ENCODE data around the gene RPP25L. TPM values are rescaled to one million over a fixed set of nuclear protein-coding genes. Genes with fewer than 3 reads are reported as not detected.

RPP25L gene, protein sequence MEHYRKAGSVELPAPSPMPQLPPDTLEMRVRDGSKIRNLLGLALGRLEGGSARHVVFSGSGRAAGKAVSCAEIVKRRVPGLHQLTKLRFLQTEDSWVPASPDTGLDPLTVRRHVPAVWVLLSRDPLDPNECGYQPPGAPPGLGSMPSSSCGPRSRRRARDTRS
- total RNA-seq, result 14.7 and 14.8 TPM in 2 replicates

DNA sequence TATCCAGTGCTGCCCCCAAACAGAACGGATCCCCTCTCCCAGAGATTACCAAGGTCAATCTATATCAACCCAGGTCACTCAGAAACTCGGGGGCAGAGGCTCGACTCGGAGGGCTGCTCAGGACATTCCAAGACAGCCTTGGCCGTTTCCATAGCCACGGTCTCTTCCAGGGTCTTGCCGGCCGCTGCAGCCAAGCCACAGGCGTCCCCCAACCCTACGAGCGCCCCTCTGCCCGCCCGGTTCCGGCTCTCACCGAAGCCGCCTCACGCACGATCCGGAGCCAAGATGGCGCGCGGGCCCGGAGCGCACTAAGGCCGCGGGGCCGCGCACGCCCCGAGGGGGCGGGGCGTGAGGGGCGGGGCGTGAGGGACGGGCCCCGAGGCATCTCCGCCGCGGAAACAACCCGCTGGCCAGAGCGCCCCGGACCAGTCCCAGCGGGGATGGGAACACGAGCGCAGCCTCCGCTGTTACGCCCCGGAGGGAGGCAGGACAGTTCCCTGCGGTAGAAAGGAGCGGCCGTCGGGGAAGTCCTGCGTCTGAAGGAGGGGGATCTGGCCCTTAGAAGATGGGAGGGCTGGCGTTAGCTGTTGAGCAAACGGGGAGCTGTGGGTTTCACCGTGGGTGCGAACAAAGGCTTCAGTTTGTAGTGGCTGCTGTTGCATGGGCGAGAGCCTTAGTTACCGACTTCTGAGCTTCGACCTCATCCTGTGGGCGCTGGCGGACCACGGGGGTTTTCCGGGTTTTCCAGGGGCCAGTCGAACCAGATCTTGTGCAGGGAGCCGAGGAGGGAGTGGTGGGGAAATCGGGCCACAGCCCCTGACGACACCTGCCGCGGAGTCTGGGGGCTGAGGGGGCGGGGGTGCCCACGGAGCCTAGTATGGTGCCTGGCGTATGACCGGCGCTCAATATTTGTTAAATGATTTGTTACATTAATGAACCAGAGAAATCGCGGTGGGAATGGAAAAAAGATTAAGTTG, at the start of gene RPP25L:
RPP25L (minus strand) TSS at position 287 of the 977 bp plus-strand sequence. CDS start 801 bp downstream, outside the sequence.
- peak; percentile 84 for DNase-seq (ENCODE audit: low read depth)
- TF ChIP-seq, protein P1, sequence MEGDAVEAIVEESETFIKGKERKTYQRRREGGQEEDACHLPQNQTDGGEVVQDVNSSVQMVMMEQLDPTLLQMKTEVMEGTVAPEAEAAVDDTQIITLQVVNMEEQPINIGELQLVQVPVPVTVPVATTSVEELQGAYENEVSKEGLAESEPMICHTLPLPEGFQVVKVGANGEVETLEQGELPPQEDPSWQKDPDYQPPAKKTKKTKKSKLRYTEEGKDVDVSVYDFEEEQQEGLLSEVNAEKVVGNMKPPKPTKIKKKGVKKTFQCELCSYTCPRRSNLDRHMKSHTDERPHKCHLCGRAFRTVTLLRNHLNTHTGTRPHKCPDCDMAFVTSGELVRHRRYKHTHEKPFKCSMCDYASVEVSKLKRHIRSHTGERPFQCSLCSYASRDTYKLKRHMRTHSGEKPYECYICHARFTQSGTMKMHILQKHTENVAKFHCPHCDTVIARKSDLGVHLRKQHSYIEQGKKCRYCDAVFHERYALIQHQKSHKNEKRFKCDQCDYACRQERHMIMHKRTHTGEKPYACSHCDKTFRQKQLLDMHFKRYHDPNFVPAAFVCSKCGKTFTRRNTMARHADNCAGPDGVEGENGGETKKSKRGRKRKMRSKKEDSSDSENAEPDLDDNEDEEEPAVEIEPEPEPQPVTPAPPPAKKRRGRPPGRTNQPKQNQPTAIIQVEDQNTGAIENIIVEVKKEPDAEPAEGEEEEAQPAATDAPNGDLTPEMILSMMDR (IDR thresholded peaks at IDR 0.05; ENCODE audit: insufficient read depth, low read depth, low read length), result no peak
- H3K4me3 ChIP-seq (ENCODE audit: low read depth, low read length), result peak within 1 kb of the TSS; percentile 82

DNA sequence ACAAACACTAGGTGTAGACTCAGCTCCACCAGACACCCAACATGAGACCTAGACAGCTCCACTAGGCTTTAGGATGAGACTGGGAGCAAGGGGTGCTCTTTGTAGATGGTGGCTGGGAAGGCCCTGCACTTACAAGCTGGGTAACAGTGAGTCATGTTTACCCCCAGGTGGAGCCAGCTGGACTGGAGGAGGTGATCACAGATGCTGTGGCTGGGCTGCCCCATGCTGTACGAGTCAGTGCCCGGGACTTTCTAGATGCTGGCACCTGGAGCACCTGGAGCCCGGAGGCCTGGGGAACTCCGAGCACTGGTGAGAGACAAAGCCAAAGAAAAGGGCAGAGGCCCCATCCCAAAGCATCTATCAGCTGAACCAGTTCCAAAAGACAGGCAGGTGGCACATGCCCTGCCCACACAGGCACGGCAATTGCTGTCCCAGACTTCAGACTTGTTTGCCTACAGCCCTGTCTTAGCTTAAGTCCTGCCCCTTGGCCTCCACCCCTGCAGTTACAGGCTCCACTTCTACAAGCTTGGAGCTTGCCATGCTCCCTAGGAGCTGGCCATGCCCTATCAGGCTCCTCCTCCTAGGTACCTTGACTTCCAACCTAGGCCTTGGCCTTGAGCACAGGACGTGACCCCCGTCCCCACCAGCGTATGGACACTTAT, 47.8 kb upstream of the RPP25L start:
- no peak for DNase-seq (ENCODE audit: low read depth)
- TF ChIP-seq, protein P1 (IDR thresholded peaks at IDR 0.05; ENCODE audit: insufficient read depth, low read depth, low read length), result no peak

DNA sequence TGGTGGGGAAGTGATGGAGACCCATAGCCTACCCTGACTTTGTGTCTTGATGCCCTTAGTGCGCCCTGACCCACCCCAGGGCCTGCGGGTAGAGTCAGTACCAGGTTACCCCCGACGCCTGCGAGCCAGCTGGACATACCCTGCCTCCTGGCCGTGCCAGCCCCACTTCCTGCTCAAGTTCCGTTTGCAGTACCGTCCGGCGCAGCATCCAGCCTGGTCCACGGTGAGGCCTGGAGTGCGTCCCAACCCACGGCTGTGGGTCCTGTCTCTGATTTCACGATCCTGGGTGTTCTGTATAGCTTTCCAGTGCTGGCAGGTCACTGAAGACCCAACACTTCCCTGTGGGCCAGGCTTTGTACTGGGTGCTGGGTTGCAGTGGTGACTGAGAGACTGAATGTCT, 46.6 kb upstream of the RPP25L start:
- no peak overlapping the region for H3K4me3 ChIP-seq (ENCODE audit: low read depth, low read length)
- TF ChIP-seq, protein P1 (IDR thresholded peaks at IDR 0.05; ENCODE audit: insufficient read depth, low read depth, low read length), result no peak
- DNase-seq (ENCODE audit: low read depth), result no peak

More for the DNA sequence above, 47.8 kb upstream of the RPP25L start:
- H3K4me3 ChIP-seq (ENCODE audit: low read depth, low read length), result no peak overlapping the region

DNA sequence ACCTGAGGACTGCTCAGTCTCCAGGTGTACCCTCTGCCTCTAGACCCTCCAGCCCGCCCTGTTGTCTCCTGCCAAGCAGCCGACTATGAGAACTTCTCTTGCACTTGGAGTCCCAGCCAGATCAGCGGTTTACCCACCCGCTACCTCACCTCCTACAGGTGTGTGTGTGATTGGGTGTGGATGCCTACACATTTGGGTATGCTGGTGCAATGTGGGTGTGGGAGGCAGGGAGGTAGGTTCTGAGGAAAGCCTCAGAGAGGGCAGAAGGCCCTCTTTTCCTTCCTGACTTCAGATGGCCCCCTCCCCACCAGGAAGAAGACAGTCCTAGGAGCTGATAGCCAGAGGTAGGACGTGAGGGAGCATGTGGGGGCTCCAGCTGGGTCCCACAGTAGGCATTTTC, 45.1 kb upstream of the RPP25L start:
- DNase-seq (ENCODE audit: low read depth), result no peak
- H3K4me3 ChIP-seq (ENCODE audit: low read depth, low read length), result no peak overlapping the region
- TF ChIP-seq, protein P1 (IDR thresholded peaks at IDR 0.05; ENCODE audit: insufficient read depth, low read depth, low read length), result no peak

DNA sequence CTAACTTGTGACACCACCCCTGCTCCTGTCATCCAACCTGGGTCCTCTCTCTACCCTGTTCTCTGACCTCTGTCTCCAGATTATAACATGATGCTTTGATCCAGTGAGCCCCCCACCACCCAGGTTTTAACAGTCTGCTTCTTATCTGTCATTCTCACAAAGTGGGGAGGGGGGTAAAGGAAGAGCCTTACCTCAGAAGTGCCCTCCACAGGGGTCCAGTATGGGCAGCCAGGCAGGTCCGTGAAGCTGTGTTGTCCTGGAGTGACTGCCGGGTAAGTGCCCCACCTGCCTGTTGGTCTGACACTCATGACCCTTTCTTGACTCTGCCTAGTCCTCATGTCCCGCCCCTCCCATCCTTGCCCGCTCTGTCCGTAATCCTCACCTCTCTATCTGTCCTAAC, 43.5 kb upstream of the RPP25L start:
- DNase-seq (ENCODE audit: low read depth), result no peak
- no peak overlapping the region for H3K4me3 ChIP-seq (ENCODE audit: low read depth, low read length)
- TF ChIP-seq, protein P1 (IDR thresholded peaks at IDR 0.05; ENCODE audit: insufficient read depth, low read depth, low read length), result no peak

DNA sequence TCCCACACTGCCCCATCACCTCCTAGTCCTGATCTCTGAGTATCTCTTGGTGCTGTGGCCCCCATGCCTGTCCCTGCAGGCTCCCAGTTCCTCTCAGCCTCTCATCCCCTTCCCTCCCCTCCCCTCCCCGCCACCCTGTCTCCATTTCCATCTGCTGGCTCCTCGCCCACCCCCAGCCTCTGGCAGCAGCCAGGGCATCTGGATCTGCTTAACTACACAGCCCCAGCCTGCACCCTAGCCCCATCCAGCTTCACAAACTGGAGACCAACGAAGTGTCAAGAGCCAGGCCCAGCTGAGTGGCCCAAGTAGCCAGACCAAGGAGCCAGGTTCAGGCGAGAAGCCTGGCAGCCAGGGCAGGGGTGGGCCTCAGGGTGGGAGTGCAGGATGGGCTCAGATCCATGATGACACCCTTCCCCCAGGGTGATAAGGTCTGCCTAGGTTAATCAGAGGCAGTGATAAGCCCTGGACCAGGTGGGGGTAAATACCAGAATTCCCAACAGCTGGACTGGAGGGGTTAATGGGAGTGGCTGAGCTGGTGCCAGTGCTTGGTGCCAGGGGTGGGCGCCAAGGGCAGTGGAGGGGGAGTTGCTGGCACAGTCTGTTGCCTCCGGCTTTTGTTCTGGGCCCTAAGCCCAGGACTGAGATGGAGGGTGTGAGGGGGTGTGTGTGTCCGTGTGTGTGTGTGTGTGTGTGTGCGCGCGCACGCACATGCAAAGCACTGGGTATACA, 42.6 kb upstream of the RPP25L start:
- peak; percentile 43 for DNase-seq (ENCODE audit: low read depth)
- TF ChIP-seq, protein P1 (IDR thresholded peaks at IDR 0.05; ENCODE audit: insufficient read depth, low read depth, low read length), result no peak
- no peak overlapping the region for H3K4me3 ChIP-seq (ENCODE audit: low read depth, low read length)

All from fibroblast of villous mesenchyme (primary cell).